ENCODE measurements around the gene CCDC187. TPM values are rescaled to one million over a fixed set of nuclear protein-coding genes. Genes with fewer than 3 reads are reported as not detected.

CCDC187 gene
- total and polyA plus RNA-seq, 2 of the 8 experiments (the other 6 are each of a cell fraction or from before 2014, with no cell fraction given): 0.02 TPM; not detected in 1

DNA sequence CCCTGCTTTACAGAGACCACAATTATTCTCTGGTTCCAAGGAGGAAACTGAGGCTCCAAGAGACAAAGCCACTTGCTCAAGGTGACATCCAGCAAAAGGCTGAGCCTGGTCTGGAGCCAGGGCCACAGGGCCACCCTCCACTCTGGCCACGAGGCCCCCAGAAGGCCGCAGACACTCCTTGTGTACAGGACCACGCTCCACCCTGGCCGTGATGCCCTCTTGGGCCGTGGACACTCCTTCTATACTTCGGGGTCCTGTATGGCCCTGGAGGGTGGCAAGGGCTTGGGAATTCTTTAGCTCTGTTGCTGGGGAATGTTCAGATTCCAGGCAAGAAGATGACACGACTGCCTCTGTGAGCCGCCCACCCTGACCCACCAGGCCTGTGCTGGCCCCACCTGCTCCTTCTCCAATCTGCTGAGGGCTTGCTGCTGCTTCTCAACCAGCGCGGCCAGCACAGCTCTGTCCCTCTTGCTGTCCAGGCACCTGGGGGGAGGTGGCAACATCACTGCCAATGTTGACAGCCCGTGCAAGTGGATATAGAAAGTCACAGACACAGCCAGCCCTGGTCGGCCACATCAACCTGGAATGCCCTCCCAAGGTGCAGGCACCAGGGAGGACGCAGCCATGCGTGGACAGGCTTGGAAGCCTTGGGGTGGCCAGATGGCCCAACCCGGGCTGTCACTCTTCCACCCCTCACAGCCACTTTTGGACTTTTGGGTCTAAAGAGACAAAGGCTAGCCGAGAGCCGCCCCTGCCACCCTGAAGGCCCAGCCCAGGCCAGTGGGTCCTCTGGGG lies 38.1 kb downstream of the CCDC187 start (continued):
- TF ChIP-seq CHD7 (IDR thresholded peaks at IDR 0.05; ENCODE audit: insufficient replicate concordance, low read length): no peak
- no peak for TF ChIP-seq BACH1 (IDR thresholded peaks at IDR 0.05; ENCODE audit: low read length)
- TF ChIP-seq KDM1A (IDR thresholded peaks at IDR 0.05; ENCODE audit: borderline replicate concordance, low read length): no peak
- TF ChIP-seq RBBP5 (IDR thresholded peaks at IDR 0.05; ENCODE audit: borderline replicate concordance, low read depth, low read length): no peak
- TF ChIP-seq MAFK (IDR thresholded peaks at IDR 0.05; ENCODE audit: low read depth, low read length): no peak
- TF ChIP-seq, protein P1, sequence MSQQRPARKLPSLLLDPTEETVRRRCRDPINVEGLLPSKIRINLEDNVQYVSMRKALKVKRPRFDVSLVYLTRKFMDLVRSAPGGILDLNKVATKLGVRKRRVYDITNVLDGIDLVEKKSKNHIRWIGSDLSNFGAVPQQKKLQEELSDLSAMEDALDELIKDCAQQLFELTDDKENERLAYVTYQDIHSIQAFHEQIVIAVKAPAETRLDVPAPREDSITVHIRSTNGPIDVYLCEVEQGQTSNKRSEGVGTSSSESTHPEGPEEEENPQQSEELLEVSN (IDR thresholded peaks at IDR 0.05): no peak
- TF ChIP-seq KDM5A (IDR thresholded peaks at IDR 0.05; ENCODE audit: low read length): no peak
- TF ChIP-seq TEAD4 (IDR thresholded peaks at IDR 0.05; ENCODE audit: low read depth, low read length): no peak
